Right renal pelvis (tissue), 4 donors: Measurements from ENCODE around the gene TDRD1. TPM values are rescaled to one million over a fixed set of nuclear protein-coding genes. Genes with fewer than 3 reads are reported as not detected.

Experiments
- DNase-seq, 4 donors: peaks; one replicate each; pipeline ENCODE4 v3.0.0-alpha.2; 2013; ENCODE audit warnings: low read depth in 4 of 4, low spot score in 3 of 4, missing footprints in 1 of 4
- polyA plus RNA-seq, 4 donors: library from polyadenylated mRNA; unstranded; fragments of 120-200 nt; gene quantifications; one replicate each; pipeline ENCODE4 v1.2.1, GENCODE V29; 2013; ENCODE audit not compliant: insufficient read length in 4 of 4

TDRD1 gene
- polyA plus RNA-seq, 4 donors: 0.04 TPM; not detected in 3

GRCh38 chr10:114174695-114175188 lies 4.4 kb upstream of the TDRD1 start:
- no peak for DNase-seq

- DNase-seq: no peak
Measured at GRCh38 chr10:114175667-114176066, 3.5 kb upstream of the TDRD1 start.

- no peak for DNase-seq
Measured at GRCh38 chr10:114176511-114176910, 2.6 kb upstream of the TDRD1 start.

- DNase-seq: no peak
Measured at GRCh38 chr10:114179747-114180146, 594 bp downstream of the TDRD1 start.

- no peak for DNase-seq
Measured at GRCh38 chr10:114180937-114181336, 1.8 kb downstream of the TDRD1 start.

- no peak for DNase-seq
Measured at GRCh38 chr10:114181971-114182370, 2.8 kb downstream of the TDRD1 start.

GRCh38 chr10:114183563-114183962 lies 4.4 kb downstream of the TDRD1 start:
- no peak for DNase-seq

- DNase-seq: no peak
Measured at GRCh38 chr10:114184276-114184675, 5.1 kb downstream of the TDRD1 start.

- no peak for DNase-seq
Measured at GRCh38 chr10:114188001-114188400, 8.8 kb downstream of the TDRD1 start.

- no peak for DNase-seq
Measured at GRCh38 chr10:114188900-114189299, 9.7 kb downstream of the TDRD1 start.

GRCh38 chr10:114189700-114190099 lies 10.5 kb downstream of the TDRD1 start:
- no peak for DNase-seq

- DNase-seq: no peak
Measured at GRCh38 chr10:114195079-114195478, 15.9 kb downstream of the TDRD1 start.

GRCh38 chr10:114199239-114199638 lies 20.1 kb downstream of the TDRD1 start:
- no peak for DNase-seq

- DNase-seq: no peak
Measured at GRCh38 chr10:114202812-114203211, 23.7 kb downstream of the TDRD1 start.

GRCh38 chr10:114206902-114207301 lies 27.7 kb downstream of the TDRD1 start:
- DNase-seq: no peak

- DNase-seq: no peak
Measured at GRCh38 chr10:114207349-114207748, 28.2 kb downstream of the TDRD1 start.

GRCh38 chr10:114208351-114208750 lies 29.2 kb downstream of the TDRD1 start:
- no peak for DNase-seq

- no peak for DNase-seq
Measured at GRCh38 chr10:114212153-114212552, 33.0 kb downstream of the TDRD1 start.

GRCh38 chr10:114215033-114215432 lies 35.9 kb downstream of the TDRD1 start:
- DNase-seq: no peak

GRCh38 chr10:114220281-114220680 lies 41.1 kb downstream of the TDRD1 start:
- no peak for DNase-seq

GRCh38 chr10:114221235-114221634 lies 42.1 kb downstream of the TDRD1 start:
- DNase-seq: no peak

- DNase-seq: no peak
Measured at GRCh38 chr10:114223066-114223465, 43.9 kb downstream of the TDRD1 start.

- no peak for DNase-seq
Measured at GRCh38 chr10:114228156-114228555, 49.0 kb downstream of the TDRD1 start.
